DMS 273 treated with DMSO at 0.1 percent for 48 hours (cell line): Measurements from ENCODE around the gene OBP2A.

Experiments
- DNase-seq: peaks from one replicate; lab custom pipeline; 2025; lab: John Stamatoyannopoulos, UW

The OBP2A gene

DNA sequence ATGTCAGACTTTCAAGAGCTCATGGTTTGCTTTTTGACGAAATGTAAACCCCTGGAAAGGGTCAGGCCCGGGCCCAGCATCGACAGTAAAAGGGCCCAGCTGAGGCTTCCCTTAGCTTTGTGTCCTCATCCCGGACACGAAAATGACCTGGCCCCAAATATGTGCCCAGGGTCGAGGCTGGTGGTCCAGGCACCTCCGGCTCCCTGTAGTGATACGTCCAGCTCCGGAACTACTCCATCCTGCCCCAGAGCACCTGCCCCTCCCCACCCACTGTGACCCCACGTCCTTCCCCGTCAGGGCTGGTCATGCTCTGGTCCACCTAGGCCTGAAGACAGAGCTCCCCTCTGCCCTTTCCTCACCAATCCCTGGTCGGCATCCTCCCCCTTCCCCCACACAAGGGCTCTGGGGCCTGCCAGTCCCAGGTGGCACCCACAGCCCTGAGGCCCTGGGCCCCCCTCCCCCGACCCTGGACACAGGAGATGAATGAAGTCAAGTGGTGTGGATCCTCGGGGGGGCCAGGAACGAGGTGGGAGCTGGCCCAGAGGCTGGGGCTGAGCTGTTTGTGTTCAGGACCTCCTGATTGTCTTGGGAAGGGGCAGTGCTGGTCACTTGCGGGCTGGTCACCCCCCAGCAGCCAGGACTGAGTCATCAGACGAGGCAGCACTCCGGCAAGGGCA is 6.2 kb downstream of the OBP2A start:
- DNase-seq, result no peak

DNA sequence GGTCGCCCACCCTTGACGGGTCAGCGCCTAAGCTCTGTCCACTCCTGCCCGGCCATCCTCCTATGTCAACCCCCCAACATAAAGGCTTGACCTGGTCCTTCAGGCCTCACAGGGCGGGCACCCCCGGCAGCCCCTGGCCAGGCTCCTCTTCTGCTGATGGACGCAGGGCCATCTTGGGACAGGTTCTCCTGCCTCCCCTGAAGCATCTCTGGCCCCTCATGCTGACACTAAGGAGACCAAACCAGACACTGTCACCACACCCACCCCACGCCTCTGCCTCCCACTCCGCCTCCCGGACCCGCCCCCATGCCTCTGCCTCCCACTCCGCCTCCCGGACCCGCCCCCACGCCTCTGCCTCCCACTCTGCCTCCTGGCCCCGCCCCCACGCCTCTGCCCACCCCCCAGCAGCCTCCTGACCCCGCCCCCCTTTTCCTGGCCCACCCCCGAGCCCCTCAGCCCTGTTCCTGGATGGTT is 6.8 kb downstream of the OBP2A start:
- no peak for DNase-seq

DNA sequence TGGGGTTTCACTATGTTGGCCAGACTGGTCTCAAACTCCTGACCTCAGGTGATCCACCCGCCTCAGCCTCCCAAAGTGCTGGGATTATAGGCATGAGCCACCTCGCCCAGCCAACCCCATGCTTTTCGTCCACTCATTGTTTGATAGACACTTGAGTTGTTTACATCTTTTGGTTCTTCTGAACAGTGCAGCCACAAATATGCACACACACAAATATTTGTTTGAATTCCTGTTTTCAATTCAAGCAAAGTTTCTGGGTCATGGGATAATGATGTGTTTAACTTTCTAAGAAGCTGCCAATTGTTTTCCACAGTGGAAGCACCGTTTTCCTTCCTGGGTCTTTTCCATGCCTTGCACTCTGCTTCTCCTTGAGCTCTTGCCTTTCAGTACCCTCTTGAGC is 8.8 kb downstream of the OBP2A start:
- DNase-seq, result no peak

DNA sequence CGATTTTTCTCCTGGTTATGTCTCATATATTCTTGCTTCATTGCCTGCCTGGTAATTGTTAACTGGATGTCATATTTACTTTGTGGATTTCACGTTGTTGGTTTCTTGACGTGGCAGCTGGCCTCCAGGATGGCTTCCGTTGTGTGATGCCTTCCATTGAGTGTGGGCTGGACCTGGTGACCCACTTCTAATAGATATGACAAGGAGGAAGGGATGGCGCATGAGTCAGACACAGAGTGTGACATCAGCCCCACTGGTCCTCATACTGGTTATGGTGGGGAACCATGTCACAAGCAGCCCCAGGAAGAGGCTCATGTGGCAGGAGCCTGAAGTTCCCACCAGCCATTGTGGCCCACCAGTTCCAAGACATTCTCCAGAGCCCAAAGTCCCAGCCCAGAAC is 9.3 kb downstream of the OBP2A start:
- no peak for DNase-seq

DNA sequence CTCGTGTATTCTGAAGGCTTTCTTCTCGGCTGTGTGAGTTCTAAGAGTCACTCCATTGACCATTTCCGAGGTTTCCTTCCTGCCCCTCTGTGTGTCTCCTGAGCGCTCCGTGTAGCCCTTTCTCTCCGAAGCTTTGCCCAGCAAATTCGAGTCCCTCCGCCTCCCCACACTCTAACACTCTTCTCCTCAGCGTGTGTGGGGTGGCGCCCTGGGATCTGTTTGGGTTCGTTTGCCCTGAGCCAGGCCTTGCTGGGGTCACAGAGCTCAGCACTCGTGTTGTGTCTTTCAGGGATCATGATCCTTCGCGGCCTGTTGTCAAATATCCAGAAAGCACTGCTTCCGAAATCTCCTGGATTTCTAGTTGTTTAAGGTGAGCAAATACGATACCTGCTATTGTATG is 10.0 kb downstream of the OBP2A start:
- no peak for DNase-seq

DNA sequence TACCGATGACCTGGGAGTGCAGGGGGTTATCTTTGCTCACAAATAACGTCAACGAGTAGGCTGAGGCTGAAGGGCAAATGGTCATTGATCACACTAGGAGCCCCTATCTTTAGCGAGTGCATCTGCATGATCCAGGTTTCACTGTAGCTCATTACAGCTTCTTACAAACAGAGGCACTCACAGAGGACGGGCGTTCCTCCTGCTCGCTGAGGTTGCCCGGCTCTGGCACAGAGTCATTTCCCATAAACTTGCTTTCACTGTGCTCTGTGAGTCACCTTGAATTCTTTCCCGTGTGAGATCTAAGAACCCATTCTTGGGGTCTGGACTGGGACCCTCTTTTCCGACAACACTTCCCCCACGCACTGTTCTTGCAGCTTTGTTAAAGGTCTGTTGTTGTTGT is 13.7 kb downstream of the OBP2A start:
- DNase-seq, result no peak

DNA sequence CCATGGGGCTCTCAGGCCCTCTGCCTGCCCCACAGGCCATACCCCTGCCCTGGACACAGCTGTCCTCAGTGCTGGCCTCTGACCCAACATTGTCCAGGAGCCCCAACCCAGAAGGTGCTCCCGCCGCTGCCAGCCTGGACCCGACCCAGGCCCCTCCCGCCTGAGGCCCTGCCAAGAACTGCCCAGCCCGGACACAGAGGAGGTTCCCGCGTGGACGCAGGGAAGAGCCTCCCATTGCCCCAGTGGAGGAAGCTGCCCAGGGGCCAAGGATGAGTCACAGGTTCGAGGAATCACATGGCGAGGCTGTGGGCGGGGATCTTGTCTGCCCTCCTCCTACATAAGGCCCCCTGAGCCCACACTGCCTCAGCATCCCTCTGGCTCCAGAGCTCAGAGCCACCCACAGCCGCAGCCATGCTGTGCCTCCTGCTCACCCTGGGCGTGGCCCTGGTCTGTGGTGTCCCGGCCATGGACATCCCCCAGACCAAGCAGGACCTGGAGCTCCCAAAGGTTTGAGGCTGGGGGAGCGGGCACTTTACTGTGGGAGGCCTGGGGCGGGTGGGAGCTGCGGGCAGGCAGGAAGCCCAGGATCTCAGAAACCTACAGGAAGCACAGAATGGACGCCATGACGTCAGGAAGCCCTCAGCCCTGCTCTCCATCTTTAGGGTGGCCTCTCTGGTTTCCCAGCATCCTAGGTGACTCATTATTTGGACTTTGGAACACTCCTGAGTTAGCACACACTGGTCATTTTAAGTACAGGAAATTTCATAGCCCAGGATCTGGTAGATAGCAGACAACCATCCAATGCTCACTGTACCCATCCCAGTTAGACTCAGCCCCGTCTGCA is 15.7 kb downstream of the OBP2A start, which contains the start of gene PAEP:
PAEP (plus strand) TSS at position 366 of the 844 bp plus-strand sequence.
- no peak for DNase-seq

DNA sequence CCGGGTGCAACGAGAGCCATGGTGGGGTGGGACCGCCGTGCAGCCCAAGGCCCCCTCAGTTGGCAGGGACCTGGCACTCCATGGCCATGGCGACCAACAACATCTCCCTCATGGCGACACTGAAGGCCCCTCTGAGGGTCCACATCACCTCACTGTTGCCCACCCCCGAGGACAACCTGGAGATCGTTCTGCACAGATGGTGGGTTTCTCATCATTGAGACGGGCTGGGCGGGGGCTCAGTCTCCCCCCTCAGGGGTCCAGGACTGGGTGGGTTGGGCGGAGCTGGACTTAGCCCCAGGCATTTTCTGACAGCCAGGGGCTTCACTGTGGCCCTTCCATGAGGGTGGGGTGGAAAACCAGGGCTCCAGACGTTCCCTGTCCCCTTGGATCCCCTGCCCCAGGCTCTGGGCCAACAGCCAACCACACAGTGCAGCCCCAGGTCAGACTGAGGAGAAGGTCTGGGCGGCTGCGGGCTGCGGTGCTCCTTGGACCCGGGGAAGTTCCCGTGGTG is 16.4 kb downstream of the OBP2A start:
- DNase-seq, result no peak

DNA sequence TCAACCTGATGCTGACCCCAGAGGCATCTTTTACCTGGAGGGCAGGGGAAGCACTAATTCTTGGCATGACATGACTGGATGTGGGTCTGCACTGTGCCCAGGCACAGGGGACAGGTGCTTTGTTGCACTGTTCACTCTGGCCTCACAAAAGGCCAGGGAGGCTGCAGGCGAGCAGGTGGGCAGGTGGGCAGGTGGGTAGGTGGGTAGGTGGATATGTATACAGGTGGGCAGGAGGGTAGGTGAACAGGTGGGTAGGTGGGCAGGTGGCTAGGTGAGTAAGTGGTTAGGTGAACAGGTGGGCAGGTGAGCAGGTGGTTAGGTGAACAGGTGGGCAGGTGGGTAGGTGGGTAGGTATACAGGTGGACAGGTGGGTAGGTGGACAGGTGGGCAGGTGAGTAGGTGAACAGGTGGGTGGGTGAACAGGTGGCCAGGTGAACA is 17.1 kb downstream of the OBP2A start:
- DNase-seq, result no peak

DNA sequence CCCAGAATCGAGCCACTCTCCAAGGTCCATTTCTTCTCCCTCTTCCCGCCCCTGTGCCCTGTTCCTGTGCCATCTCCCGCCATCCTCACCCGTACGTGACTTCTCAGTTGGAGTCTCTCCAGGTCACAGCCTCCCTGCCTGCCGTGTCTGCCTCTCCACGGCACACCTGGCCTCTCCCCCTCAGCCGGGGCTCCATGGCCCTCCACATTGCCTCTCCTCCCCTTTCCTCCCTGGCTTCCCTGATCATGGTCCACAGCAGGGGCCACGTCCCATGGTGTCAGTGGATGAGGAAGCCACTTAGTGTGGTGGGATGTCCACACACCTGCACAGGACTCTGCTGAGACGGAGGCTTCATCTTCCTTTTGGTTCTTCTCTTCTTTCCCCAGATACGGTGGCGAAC is 17.9 kb downstream of the OBP2A start:
- DNase-seq, result no peak

DNA sequence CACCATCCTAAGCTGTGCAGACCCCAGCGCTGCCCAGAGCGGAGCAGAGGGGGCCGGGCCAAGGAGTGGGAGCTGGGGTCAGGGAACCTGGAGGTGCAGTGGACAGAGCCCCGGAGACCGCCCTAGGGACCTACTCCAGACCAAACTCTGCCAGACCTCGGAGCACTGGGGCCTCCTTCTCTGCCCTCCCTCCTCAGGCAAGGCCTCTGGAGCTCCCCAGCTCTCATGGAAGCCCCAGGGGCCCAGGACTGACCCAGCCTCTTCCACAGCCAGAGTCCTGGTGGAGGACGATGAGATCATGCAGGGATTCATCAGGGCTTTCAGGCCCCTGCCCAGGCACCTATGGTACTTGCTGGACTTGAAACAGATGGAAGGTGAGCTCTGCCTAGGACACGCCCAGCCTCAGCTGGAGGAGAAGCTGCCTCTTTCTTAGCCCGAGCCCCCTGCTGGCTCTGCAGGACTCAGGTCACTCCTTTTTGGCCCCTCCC is 19.3 kb downstream of the OBP2A start:
- DNase-seq, result no peak

DNA sequence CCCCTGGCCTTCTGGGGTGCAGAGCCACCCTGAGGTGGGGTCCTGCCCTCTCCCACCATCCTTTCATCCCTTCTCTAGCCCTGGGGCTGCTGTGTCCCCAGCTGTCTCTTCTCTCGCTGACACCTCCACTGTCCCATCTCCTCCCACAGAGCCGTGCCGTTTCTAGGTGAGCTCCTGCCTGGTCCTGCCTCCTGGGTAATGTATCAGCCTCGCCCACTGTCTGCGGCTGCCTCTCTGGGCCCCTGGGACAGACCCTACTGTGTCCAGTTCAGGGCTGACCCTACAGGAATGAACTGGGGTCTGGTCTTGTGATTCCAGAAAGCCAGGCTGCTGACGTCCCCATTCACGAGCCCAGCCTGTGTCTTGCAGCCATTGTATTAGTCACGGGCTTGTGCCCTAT is 19.7 kb downstream of the OBP2A start:
- DNase-seq, result no peak

DNA sequence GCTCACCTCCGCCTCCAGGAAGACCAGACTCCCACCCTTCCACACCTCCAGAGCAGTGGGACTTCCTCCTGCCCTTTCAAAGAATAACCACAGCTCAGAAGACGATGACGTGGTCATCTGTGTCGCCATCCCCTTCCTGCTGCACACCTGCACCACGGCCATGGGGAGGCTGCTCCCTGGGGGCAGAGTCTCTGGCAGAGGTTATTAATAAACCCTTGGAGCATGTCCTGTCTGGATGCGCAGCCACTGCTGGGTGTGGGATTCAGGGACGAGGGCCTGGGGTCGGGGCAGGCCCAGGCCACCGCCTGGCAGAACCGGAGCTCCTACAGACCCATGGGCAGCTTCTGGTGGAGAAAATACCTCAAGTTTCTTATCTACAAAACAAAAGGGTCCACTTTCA is 20.6 kb downstream of the OBP2A start:
- no peak for DNase-seq

DNA sequence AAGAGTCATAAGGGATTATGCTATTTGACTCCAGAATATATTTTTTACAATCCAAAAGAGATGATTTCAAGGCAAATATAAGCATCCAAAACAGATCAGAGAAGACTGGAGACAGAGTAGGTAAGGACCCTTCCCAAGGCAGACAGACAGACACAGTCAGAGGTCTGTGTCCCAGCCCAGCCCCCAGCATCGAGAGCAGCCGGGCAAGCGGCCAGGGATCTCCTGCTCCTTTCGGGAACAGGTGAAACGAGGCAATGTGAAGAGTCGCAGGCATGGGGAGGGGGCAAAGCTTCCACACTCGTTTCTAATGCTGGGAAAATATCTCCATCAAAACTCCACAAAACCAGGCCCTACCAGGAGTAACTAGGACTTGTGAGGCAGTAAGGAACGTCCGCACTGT is 21.4 kb downstream of the OBP2A start:
- DNase-seq, result no peak

DNA sequence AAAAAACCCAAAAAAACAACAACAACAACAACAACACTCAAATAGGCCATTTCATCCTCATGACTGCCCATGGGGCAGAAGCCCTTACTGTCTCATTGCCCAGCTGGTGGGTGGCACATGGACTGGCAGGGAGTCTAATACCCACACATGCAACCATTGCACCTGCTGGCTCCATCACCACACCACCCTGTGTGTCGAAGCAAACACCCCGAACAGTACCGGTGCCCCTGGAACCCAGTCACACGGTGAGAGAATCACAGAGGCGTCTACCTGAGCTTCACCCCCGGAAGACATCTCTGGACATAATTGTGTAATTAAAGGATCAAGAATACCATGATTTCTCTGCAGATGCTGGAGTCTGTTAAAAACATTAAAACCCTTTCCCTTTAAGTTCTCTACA is 22.1 kb downstream of the OBP2A start:
- DNase-seq, result no peak

DNA sequence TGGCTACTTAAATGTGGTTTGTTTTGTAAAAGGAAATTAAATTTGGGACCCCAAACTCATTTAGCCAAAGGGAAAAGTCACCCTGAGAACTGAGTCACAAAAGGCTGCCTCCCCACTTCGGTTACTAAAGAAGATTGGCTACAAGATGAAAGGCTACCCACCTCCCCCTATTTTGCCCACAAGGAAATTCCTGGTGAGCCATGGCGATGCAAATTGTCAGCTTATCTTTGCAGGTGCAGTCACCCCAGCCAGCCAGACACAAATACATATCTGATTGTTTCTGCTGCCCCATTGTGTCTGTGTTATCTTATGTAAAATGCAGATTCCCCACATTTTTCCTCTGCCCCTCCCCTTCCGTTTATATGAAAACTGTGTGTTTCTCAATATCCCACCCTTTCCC is 24.5 kb downstream of the OBP2A start:
- no peak for DNase-seq

DNA sequence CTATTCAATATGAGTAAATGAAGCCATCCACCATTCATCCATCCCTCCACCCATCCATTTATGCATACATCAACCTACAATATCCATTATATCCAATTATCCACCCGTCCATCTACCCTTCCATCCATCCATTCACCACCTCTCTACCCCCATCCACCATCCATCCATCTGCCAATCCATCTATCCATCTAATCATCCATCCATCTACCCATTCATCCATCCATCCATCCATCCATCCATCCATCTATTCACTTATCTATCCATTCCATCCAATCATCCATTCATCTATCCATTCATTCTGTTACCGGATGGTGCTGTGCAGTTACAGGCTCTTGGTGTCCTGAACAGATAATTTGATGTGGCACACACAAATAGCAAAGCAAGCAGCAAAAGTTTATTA is 26.3 kb downstream of the OBP2A start:
- no peak for DNase-seq

DNA sequence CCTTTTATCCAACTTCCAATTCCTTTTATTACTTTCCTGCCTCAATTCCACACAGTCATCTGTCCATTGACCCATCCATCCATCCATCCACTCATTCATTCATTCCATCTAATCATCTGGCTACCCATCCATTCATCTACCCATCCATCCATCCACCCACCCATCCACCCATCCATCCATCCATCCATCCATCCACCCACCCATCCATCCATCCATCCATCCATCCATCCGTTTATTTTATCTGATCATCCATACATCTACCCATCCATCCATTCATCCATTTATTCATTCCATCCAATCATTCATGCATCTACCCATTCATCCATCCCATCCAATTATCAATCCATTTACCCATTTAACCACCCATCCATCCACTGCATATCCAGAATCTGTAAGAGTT is 27.2 kb downstream of the OBP2A start:
- DNase-seq, result no peak

DNA sequence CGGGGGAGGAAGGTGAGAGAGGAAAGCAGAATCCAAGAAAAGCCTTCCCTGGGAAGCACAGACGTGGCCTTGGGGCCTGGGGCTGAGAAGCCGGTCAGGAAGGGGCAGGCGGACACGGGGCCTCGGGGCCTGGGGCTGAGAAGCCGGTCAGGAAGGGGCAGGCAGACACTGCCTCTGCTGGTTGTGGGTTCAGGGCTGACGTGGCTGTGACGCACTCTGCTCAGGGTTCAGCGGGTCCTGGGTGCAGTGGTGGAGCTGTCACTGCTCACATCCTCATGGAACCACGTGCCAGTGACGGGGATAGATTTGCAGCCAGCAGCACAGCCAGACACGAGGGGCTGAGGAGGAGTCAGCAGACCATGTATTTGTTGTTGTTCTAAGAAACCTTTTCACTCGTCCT is 28.4 kb downstream of the OBP2A start:
- DNase-seq, result no peak

DNA sequence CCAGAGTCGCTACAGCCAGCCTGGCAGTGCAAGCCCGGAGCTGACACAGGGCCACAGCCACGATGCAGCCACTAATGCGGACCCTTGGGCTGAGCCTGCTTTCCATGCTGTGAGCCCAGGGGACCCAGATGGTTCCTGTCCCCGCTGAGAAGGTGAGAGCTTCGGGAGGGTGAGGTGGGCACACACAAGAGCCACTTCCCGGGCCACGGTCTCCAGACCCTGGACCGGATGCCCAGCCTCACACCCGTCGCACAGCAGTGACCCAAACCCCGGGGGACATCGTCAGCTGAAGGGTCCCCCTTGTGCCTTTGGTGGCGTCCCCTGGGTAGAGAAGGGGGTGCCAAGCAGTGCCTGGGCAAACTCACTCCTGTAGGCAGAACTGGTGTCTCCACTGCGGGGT is 29.0 kb downstream of the OBP2A start:
- no peak for DNase-seq

DNA sequence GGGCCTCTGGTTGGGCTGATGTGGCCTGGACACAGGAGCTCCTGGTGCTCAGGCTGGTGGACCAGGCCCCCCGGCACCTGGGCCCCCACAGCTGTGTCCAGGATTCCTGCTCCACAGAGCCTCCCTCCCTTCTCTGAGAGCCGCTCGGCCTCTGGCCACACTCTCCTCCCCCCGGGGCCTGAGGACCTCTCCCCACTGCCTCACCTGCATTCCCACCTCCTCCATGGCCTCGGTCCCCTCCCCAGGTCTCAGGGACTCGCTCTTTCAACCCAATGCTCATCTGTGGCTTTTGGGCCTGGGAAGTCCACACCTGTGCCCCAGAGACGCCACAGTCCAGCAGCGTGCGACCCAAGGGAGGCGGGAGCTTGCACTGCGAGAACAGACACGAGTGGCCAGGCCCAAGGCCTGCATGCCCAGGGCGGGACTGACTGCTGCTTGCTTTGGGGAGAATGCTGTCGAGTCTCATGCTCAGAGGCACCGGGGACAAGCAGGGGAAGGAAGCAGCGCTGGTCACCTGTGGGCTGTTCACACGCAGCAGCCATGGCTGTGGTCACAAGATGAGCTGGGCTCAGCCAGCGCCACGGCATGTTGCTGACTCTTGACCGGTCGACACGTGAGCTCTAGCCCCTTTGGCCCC is 30.2 kb downstream of the OBP2A start:
- no peak for DNase-seq

DNA sequence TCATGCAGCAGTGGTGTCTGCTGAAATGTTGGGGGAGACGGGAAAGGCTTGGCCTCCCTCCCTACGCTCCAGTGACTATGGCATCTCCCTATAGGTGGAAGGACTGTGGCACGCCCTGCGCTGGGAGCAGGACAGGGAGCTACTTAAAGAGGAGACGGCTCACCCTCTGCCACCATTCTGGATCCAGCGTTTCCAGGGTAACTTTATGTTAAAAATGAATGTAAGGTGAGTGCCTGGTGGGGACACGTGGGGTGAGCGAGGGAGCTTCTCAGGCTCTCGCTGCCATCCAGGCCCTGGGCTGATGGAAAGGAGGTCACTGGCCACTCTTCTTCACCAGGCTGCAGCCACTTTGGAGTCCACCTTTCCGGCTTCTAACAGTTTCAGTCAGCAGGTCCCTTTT is 31.3 kb downstream of the OBP2A start:
- no peak for DNase-seq

DNA sequence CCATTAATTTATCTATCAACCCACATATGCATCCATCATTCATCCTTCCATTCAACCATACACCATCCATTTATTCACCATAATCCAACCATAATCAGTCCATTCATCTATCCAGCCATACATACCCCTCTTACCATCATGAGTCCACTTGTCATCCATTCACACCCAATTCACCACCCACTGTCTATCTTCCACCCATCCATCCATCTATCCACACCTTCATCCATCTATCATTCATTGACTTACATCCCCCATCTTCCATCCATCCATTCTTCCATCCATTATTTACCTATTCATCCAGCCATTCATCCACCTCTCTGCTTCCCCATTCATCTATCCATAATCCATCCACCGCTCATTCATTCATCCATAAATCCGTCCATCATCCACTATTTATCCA is 33.4 kb downstream of the OBP2A start:
- no peak for DNase-seq
